Muscle layer of duodenum (tissue), 2 donors: ENCODE results near the gene OR4D2.

Experiments used
- H3K27ac ChIP-seq: one replicate; pipeline ENCODE4 v1.7.0; 2013; ENCODE audit warnings: mild to moderate bottlenecking, low read length
- H3K27me3 ChIP-seq: one replicate; pipeline ENCODE4 v1.7.0; 2013; ENCODE audit warnings: low read depth, mild to moderate bottlenecking, control low read depth, low read length
- H3K36me3 ChIP-seq, 2 donors: one replicate each; pipeline ENCODE4 v1.7.0; 2013; ENCODE audit warnings: low read length in 2 of 2, control low read depth in 1 of 2, mild to moderate bottlenecking in 1 of 2; ENCODE audit not compliant: insufficient read depth in 2 of 2, control insufficient read depth in 1 of 2
- H3K4me1 ChIP-seq, 2 donors: one replicate each; pipeline ENCODE4 v1.7.0; 2013; ENCODE audit warnings: low read length in 2 of 2, mild to moderate bottlenecking in 2 of 2, control low read depth in 1 of 2, moderate library complexity in 1 of 2; ENCODE audit not compliant: insufficient read depth in 2 of 2, control insufficient read depth in 1 of 2
- H3K4me3 ChIP-seq, 2 donors: one replicate each; pipeline ENCODE4 v1.7.0; 2013; ENCODE audit warnings: low read length in 2 of 2, low read depth in 1 of 2, mild to moderate bottlenecking in 1 of 2
- H3K9me3 ChIP-seq, 2 donors: one replicate each; pipeline ENCODE4 v1.7.0; 2013; ENCODE audit warnings: low read length in 2 of 2, control low read depth in 1 of 2, mild to moderate bottlenecking in 1 of 2; ENCODE audit not compliant: control insufficient read depth in 1 of 2
- donor health status: healthy.

The OR4D2 gene

GRCh38 chr17:58193641-58194255, 27.0 kb downstream of the OR4D2 start:
- Histone ChIP-seq H3K4me3 (no peak overlapping the region), H3K4me1 (no peaks in the 10 kb centered on the region), H3K27me3 (peaks cover 6% of the 10 kb centered on the region), H3K27ac (no peak overlapping the region), H3K9me3 (no peaks in the 10 kb centered on the region), H3K36me3 (no peaks in the 10 kb centered on the region)

GRCh38 chr17:58195518-58196123, 28.8 kb downstream of the OR4D2 start:
- H3K27ac ChIP-seq = no peak overlapping the region
- no peaks in the 10 kb centered on the region for H3K4me1 ChIP-seq
- H3K27me3 ChIP-seq = peaks cover 6% of the 10 kb centered on the region
- H3K4me3 ChIP-seq = no peak overlapping the region
- no peaks in the 10 kb centered on the region for H3K36me3 ChIP-seq
- no peaks in the 10 kb centered on the region for H3K9me3 ChIP-seq

GRCh38 chr17:58196610-58197009, 29.8 kb downstream of the OR4D2 start:
- no peaks in the 10 kb centered on the region for H3K9me3 ChIP-seq
- H3K4me1 ChIP-seq = no peaks in the 10 kb centered on the region
- H3K4me3 ChIP-seq = no peak overlapping the region
- no peaks in the 10 kb centered on the region for H3K36me3 ChIP-seq
- no peaks in the 10 kb centered on the region for H3K27me3 ChIP-seq
- no peak overlapping the region for H3K27ac ChIP-seq

GRCh38 chr17:58200024-58200633, 33.3 kb downstream of the OR4D2 start:
- Histone ChIP-seq H3K27ac (no peak overlapping the region), H3K36me3 (no peaks in the 10 kb centered on the region), H3K4me1 (no peaks in the 10 kb centered on the region), H3K4me3 (no peak overlapping the region), H3K27me3 (no peaks in the 10 kb centered on the region), H3K9me3 (no peaks in the 10 kb centered on the region)

- Histone ChIP-seq H3K4me1 (no peaks in the 10 kb centered on the region), H3K36me3 (peaks cover 10 to 16% of the 10 kb centered on the region in 2 donors), H3K27me3 (no peaks in the 10 kb centered on the region), H3K27ac (no peak overlapping the region), H3K4me3 (no peak overlapping the region), H3K9me3 (no peaks in the 10 kb centered on the region)
Observed at GRCh38 chr17:58202859-58203258, 36.1 kb downstream of the OR4D2 start.

- H3K27ac ChIP-seq = no peak overlapping the region
- H3K4me3 ChIP-seq = no peak overlapping the region
- H3K9me3 ChIP-seq = no peaks in the 10 kb centered on the region
- H3K36me3 ChIP-seq = peaks cover 21 to 29% of the 10 kb centered on the region in 2 donors
- H3K4me1 ChIP-seq = no peaks in the 10 kb centered on the region
- no peaks in the 10 kb centered on the region for H3K27me3 ChIP-seq
Observed at GRCh38 chr17:58204796-58205195, 38.0 kb downstream of the OR4D2 start.

- Histone ChIP-seq H3K27ac (no peak overlapping the region), H3K4me3 (no peak overlapping the region), H3K9me3 (no peaks in the 10 kb centered on the region), H3K27me3 (no peaks in the 10 kb centered on the region), H3K4me1 (no peaks in the 10 kb centered on the region), H3K36me3 (peaks cover 32 to 41% of the 10 kb centered on the region in 2 donors)
Observed at GRCh38 chr17:58205936-58206335, 39.2 kb downstream of the OR4D2 start.

GRCh38 chr17:58207451-58207850, 40.7 kb downstream of the OR4D2 start:
- Histone ChIP-seq H3K4me1 (no peaks in the 10 kb centered on the region), H3K36me3 (peaks cover 40 to 53% of the 10 kb centered on the region in 2 donors), H3K9me3 (no peaks in the 10 kb centered on the region), H3K27ac (no peak overlapping the region), H3K27me3 (no peaks in the 10 kb centered on the region), H3K4me3 (no peak overlapping the region)

- no peak overlapping the region for H3K27ac ChIP-seq
- H3K36me3 ChIP-seq = peaks cover 41 to 62% of the 10 kb centered on the region in 2 donors
- no peaks in the 10 kb centered on the region for H3K9me3 ChIP-seq
- no peaks in the 10 kb centered on the region for H3K4me1 ChIP-seq
- no peak overlapping the region for H3K4me3 ChIP-seq
- no peaks in the 10 kb centered on the region for H3K27me3 ChIP-seq
Observed at GRCh38 chr17:58208344-58208743, 41.6 kb downstream of the OR4D2 start.

GRCh38 chr17:58210922-58211321, 44.1 kb downstream of the OR4D2 start:
- H3K27me3 ChIP-seq = no peaks in the 10 kb centered on the region
- no peaks in the 10 kb centered on the region for H3K9me3 ChIP-seq
- H3K36me3 ChIP-seq = peaks cover 55 to 74% of the 10 kb centered on the region in 2 donors
- no peak overlapping the region for H3K27ac ChIP-seq
- no peaks in the 10 kb centered on the region for H3K4me1 ChIP-seq
- no peak overlapping the region for H3K4me3 ChIP-seq

- no peak overlapping the region for H3K4me3 ChIP-seq
- H3K36me3 ChIP-seq = peaks cover 25 to 50% of the 10 kb centered on the region in 2 donors
Observed at GRCh38 chr17:58215685-58216084, 48.9 kb downstream of the OR4D2 start.

More at GRCh38 chr17:58215685-58216084, 48.9 kb downstream of the OR4D2 start:
- peaks cover 0 to 11% of the 10 kb centered on the region in 2 donors for H3K4me1 ChIP-seq
- no peaks in the 10 kb centered on the region for H3K27me3 ChIP-seq
- no peaks in the 10 kb centered on the region for H3K9me3 ChIP-seq
- H3K27ac ChIP-seq = no peak overlapping the region
